GM12864 (cell line): ENCODE results near the gene TBX4.

ENCODE experiments used
- DNase-seq: peaks from one replicate; pipeline ENCODE4 v3.0.0-alpha.2; 2011; ENCODE audit warnings: low read depth
- H3K4me3 ChIP-seq: 2 replicates; pipeline ENCODE4 v1.5.1; 2011; ENCODE audit warnings: mild to moderate bottlenecking, low read depth, low read length, control low read depth
- TF ChIP-seq, protein P1 (sequence below): IDR thresholded peaks from 2 replicates; pipeline ENCODE4 v1.5.1; 2011; ENCODE audit warnings: low read depth, mild to moderate bottlenecking, moderate library complexity, low read length, control low read depth, inconsistent platforms; ENCODE audit errors: missing control alignments

TBX4 gene

DNA sequence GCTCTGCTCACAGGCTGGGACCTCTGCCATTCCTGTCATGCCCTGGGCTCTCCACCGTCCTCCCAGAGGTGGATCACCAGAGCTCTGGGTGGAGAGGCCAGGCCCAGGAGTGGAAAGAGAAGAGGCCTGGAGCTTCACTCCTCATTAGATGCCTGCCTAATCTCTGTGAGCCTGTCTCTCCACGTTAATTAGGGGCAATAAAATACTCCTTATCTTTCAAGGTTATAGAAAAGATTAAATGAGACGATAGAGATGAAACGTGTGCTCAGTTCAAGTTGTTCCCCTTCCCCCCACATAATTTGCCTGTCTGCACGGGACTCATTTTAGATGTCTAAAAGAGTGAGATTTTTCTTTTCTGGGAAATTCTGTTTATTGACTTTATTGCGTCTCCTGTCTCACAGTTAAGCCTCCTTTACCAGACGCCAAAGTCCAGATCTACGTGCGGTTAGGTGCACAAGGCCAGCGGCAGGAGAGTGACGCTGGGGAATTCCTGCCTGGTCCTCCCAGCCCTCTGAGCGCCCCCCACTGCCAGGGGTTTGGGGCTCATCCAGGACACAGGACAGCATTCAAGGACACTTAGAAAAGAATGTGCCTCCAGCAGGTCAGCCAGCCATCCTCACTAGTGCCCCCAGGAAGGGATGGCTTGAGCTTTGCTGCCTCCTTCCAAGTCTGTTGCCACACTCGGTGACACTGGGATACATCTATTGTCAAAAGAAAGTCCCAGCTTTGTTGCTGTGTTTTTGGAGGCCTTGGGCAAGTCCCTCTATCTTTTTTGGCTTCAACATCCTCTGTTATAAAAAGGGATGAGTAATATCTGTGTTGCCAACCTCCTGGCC, 42.3 kb downstream of the TBX4 start:
- TF ChIP-seq, protein P1, sequence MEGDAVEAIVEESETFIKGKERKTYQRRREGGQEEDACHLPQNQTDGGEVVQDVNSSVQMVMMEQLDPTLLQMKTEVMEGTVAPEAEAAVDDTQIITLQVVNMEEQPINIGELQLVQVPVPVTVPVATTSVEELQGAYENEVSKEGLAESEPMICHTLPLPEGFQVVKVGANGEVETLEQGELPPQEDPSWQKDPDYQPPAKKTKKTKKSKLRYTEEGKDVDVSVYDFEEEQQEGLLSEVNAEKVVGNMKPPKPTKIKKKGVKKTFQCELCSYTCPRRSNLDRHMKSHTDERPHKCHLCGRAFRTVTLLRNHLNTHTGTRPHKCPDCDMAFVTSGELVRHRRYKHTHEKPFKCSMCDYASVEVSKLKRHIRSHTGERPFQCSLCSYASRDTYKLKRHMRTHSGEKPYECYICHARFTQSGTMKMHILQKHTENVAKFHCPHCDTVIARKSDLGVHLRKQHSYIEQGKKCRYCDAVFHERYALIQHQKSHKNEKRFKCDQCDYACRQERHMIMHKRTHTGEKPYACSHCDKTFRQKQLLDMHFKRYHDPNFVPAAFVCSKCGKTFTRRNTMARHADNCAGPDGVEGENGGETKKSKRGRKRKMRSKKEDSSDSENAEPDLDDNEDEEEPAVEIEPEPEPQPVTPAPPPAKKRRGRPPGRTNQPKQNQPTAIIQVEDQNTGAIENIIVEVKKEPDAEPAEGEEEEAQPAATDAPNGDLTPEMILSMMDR: no peak

DNA sequence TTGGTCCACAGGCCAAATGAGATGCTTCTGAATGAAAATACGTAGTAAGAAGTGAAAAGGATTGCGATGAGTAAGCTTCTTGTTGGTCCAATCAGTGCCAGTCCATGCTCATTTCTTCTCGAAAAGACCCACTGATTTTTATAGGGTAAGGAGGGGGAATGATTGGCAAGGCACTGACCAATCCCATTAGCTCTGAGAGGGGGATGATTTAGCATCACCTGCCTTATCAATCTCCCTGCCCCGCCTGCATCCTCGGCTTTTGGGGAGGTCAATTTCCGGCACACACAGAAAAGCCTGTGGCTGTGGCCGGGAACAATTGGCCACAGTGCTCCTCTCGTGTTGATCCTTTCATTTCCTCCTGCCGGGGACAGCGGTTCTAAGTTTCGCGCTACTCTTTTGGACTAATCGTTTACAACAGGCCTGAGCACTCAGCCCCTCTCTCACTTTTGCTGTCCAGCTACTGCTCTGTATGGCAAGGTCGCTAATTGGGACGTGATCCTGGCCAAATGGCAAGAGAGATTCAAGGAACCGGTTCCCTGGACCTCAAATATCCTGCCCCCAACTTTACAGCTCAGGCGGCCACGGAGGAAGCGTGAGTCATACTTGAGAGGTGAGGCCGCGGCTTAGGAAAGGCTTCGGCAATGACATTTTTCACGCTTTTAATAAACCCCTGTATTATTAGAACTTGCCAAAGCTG, 43.1 kb downstream of the TBX4 start:
- peak overlapping the region; percentile 23 for H3K4me3 ChIP-seq
- TF ChIP-seq, protein P1: no peak
- DNase-seq: peak; percentile 21

More for the DNA sequence above, 42.3 kb downstream of the TBX4 start:
- H3K4me3 ChIP-seq: no peak overlapping the region
- no peak for DNase-seq

DNA sequence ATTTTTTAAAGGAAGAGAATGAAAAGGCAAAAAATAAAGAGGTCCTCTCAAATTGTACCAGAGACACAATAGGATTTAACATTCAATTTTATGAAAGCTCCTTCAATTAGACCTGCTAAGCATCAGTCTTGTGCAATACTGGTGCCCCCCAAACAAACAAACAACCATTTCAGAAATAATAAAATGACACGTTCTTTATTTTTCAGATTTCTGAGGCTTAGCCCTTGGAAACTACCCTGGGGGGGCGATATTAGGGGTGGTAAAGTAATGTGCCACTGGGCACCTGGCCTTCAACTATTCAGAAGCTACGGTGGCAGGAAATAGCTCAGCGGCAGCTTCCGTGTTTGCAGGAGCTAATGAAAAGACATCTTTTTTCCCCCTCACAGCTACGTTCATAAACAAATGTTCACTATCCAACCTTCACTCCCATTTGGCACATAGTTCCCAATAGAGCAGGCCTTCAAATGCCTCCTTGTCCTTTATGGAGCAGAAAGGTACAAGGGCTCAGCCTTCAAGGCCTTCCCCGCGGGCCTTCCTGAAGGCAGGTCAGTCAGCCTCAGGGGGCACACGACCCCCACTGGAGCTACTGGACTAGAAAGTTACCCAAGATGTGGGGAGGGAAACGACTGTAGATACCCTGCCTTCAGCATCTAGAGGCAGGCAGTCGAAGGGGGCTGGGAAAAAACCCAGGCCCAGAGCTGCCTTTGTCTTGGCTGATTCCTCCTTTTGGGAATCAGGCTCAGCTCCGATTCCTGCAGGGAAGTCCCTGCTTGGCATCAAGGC, 44.1 kb downstream of the TBX4 start:
- H3K4me3 ChIP-seq: no peak overlapping the region; the same call in 1 of the 2 replicates
- DNase-seq: no peak
- TF ChIP-seq, protein P1: no peak

DNA sequence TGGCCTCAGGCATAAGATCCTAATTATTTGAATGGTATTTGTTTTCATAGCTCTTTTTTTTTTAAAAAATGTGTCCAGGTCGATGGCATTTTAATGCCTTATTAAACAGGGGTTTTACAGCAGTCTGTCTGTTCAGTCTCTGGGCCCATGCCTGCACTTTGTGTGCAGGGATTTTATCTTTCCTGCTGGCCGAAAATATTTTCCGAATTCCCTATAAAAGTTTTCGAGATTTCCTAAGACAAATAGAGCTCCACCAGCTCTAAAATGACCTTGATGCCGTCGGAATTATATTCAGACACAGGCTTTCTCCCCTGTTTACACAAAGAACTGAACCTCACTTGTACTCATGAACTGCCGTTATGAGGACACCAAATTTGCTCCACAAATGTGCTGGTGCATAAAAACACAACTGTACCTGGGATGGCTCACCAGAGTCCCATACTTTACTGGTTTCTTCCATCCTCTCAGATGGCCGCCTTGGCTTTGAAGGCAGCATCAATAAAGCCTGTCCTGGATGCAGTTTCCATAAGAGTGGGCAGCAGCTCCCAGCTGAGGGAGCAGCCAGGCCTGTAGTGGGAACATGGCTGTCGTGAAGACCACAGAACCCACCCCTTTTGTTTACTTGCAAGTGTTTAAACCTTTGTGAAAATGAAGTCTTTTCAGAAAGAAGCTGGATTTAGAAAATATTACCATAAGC, 44.9 kb downstream of the TBX4 start:
- TF ChIP-seq, protein P1: no peak
- no peak overlapping the region for H3K4me3 ChIP-seq
- DNase-seq: no peak

DNA sequence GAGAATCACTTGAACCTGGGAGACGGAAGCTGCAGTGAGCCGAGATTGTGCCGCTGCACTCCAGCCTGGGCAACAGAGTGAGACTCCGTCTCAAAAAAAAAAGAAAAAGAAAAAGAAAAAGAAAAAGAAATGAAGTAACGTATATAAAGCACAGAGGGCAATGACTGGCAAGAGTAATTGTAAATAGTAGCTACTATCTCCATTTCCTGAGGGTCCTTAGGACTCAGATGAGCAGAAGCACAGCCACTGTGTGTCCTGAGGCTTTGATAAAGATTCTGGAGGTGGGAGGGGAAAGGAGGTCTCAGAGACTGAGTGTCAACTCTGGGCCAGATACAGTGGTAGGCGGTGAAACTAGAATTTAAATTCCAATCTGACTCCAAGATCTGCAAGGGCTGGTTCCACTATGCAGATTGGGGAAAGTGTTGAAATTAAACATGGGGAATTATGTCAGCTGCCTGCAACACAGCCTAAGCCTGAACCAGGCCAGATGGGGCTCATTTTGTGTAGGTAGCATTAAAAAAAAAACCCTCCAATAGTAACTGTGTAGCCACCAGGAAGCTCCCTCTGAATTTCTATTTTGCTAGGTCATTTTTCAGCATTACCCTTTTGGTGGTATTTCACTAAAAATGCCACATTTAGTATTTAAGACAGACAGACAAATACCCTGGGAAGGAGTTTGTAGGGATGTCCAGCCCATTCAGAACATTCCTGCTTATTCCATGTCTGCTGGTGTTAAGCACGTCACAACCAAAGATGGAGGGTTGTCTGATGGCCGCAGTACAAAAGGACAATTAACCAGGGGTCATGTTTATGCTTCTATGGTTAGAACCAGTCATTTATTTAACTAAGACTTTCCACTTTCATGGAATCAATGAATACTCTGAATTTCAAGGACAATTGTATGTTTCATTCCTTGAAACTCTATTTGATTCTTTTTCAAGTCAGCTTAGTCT, 46.1 kb downstream of the TBX4 start:
- TF ChIP-seq, protein P1: no peak
- H3K4me3 ChIP-seq: no peak overlapping the region
- no peak for DNase-seq
